NCI-H1930 (cell line): Measurements from ENCODE around the gene LRRC53.

Source experiments
- DNase-seq, 2 experiments: peaks; one replicate each; lab custom pipeline; 2025; lab: John Stamatoyannopoulos, UW

The LRRC53 gene

GRCh38 chr1:74430342-74430934 lies 82.0 kb downstream of the LRRC53 start:
- DNase-seq: no peak

GRCh38 chr1:74429580-74429979 lies 82.8 kb downstream of the LRRC53 start:
- no peak for DNase-seq

- no peak for DNase-seq
Observed at GRCh38 chr1:74427681-74428080, 84.7 kb downstream of the LRRC53 start.

- DNase-seq: peak in 1 of 2 experiments; percentile 1
Observed at GRCh38 chr1:74426208-74426937, 86.0 kb downstream of the LRRC53 start.

DNA sequence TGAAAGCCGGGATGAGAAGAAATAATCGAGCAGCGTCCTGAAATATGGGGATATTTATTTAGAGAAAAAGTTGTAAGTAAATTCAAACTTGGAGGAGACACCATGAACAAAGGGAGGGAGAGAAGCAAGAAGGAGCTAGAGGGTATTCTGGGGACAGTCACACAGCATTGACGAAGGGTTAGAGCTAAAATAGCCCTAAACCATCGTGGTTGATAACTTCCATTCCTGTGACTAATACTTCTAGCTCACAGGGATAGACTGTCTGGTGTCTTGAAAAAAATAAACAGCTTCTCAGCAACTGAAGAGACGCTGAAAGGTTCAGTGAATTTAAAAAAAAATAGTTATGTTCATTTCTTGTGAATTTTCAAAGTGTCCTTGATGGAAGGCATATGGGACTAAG lies 86.7 kb downstream of the LRRC53 start:
- no peak for DNase-seq

DNA sequence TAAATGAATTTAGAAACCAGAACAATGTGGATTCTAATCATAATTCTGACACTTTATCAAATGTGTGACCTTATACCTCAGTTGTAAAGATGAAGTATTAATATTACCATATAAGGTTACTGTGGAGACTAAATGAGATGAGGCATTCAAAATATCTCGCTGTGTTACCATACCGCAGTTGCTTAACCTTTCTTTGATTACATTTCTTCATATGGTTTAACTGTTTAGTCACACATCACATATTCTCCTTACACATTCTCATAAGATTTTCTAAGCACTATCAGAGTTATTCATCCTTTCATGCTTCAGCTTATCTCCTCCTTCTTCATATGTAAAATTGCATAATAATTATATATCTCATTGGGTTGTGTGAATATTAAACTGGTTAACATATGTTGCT lies 88.9 kb downstream of the LRRC53 start:
- DNase-seq: no peak

DNA sequence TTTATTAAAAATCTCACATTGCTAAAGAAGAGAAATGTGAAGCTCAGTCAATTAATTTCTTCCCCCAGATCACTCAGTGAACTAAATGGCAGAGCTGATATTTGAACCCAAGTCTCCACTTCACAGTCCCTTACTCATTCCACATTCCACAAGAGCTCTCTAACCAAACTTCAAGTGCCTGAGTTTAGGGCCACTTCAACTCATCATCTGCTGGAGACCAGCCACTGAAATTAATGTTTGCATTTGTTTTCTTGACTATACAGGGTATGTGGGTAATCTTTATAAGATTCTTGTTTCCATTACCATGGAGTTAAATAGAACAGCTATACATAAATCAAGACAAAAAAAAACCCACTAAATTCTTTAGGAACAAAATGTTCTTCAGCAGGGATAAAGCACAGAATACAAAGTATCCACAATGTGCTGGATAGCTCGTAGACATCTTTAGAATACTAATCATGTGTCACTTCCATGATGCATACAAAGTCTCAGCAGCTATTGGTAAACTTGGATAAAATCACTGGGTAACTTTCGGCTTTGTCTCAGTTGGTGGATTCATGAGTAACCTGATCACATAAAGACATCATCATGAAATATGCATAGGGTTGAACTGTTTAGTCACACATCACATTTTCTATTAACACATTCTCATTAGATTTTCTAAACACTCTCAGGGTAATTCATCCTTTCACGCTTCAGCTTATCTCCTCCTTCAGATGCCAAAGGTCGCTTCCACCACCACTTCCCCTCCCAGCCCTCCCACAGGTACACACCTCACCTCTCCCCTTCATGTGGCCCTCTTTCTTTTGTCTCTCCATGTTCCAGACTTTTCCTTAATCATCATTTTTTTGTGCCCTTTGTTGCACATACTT lies 89.8 kb downstream of the LRRC53 start:
- DNase-seq: no peak

- DNase-seq: no peak
Observed at GRCh38 chr1:74420467-74420866, 91.9 kb downstream of the LRRC53 start.
